GM12878 (cell line): ENCODE results near the gene DRAP1. TPM values are rescaled to one million over a fixed set of nuclear protein-coding genes. Genes with fewer than 3 reads are reported as not detected.

Experiments used
- ATAC-seq: fragments of 200-7000 bp; cut with Tn5 transposase; 3 replicates; pipeline ENCODE4 v1.9.1; 2020; ENCODE audit warnings: mild to moderate bottlenecking, moderate library complexity
- BruUV-seq: library from RNA; stranded (reverse); fragments of 400-500 nt; replicated peaks from 2 replicates; lab custom pipeline; 2021; lab: Mats Ljungman, UMichigan
- CTCF ChIA-PET: fragments of 300-600 bp; sonication (Branson Sonifier 250); formaldehyde crosslinking; extraction: SDS; loops from one replicate; lab custom pipeline; 2021; ENCODE audit warnings: inconsistent platforms; lab: Yijun Ruan, JAX
- POLR2A ChIA-PET: fragments of 350-600 bp; formaldehyde crosslinking; extraction: SDS; loops from one replicate; lab custom pipeline; 2021; ENCODE audit warnings: inconsistent platforms; lab: Charles Lee
- RAD21 ChIA-PET: fragments of 300-600 bp; sonication (Branson Sonifier 250); formaldehyde crosslinking; loops from one replicate; lab custom pipeline; 2023; ENCODE audit warnings: antibody characterized with exemption; ENCODE audit not compliant: unreplicated experiment; lab: Charles Lee
- SMC1A ChIA-PET: fragments of 300-600 bp; sonication (Branson Sonifier 250); formaldehyde crosslinking; loops from one replicate; lab custom pipeline; 2023; ENCODE audit not compliant: unreplicated experiment, uncharacterized antibody; lab: Charles Lee
- DNase-seq: peaks from one replicate; pipeline ENCODE4 v3.0.0-alpha.2; 2011; ENCODE audit warnings: low read depth, low spot score
- FAIRE-seq: peaks from 3 replicates; lab custom pipeline; 2011; peaks lifted over from hg19 to GRCh38; lab: Jason Lieb, UNC
- H2AFZ ChIP-seq: 2 replicates; pipeline ENCODE4 v1.6.0; 2011; ENCODE audit warnings: low read depth, low read length, control low read depth; ENCODE audit not compliant: control insufficient read depth
- H3K27ac ChIP-seq: 2 replicates; pipeline ENCODE4 v1.5.1; 2011; ENCODE audit warnings: control low read depth; ENCODE audit not compliant: control insufficient read depth, insufficient read depth
- H3K27me3 ChIP-seq, 2 experiments: replicated peaks in 1 of 2; 2 replicates each; pipeline versions ENCODE4 v1.6.0 to v1.6.1; 2011; ENCODE audit warnings: low read length in 1 of 2; ENCODE audit not compliant: control insufficient read depth in 2 of 2, insufficient read depth in 2 of 2
- H3K36me3 ChIP-seq, 2 experiments: 2 replicates each; pipeline ENCODE4 v1.5.1; 2011; ENCODE audit warnings: low read length in 1 of 2; ENCODE audit not compliant: control insufficient read depth in 2 of 2, insufficient read depth in 2 of 2
- H3K4me1 ChIP-seq: 2 replicates; pipeline ENCODE4 v1.6.1; 2011; ENCODE audit warnings: mild to moderate bottlenecking, low read length, moderate library complexity, mixed read lengths; ENCODE audit not compliant: control insufficient read depth, insufficient read depth
- H3K4me2 ChIP-seq: 2 replicates; pipeline ENCODE4 v1.6.0; 2011; ENCODE audit warnings: control low read depth; ENCODE audit not compliant: control insufficient read depth, insufficient read depth
- H3K4me3 ChIP-seq: fragments of 200-600 bp; sonication (generic); 2 replicates; pipeline ENCODE4 v1.5.1; 2016
- H3K79me2 ChIP-seq: 2 replicates; pipeline ENCODE4 v1.6.0; 2011; ENCODE audit warnings: low read length; ENCODE audit not compliant: control insufficient read depth, insufficient read depth
- H3K9ac ChIP-seq: 2 replicates; pipeline ENCODE4 v1.8.0; 2011; ENCODE audit warnings: low read length, control low read depth, mixed read lengths; ENCODE audit not compliant: control insufficient read depth, insufficient read depth
- H3K9me3 ChIP-seq: replicated peaks from 3 replicates; pipeline ENCODE4 v1.5.1; 2011; ENCODE audit warnings: mild to moderate bottlenecking, low read length; ENCODE audit not compliant: control insufficient read depth, insufficient read depth
- H4K20me1 ChIP-seq: 2 replicates; pipeline ENCODE4 v1.6.0; 2011; ENCODE audit not compliant: control insufficient read depth, insufficient read depth
- ATF2 ChIP-seq: IDR thresholded peaks from 2 replicates; pipeline ENCODE4 v1.6.1; 2012; ENCODE audit warnings: low read length, inconsistent platforms
- BACH1 ChIP-seq: fragments of 450-650 bp; IDR thresholded peaks from 2 replicates; pipeline ENCODE4 v1.6.1; 2017; ENCODE audit warnings: mild to moderate bottlenecking, borderline replicate concordance
- BRCA1 ChIP-seq: IDR thresholded peaks from 2 replicates; pipeline ENCODE4 v1.6.1; 2011; ENCODE audit warnings: low read depth, low read length, improper control_type of control experiment
- CEBPB ChIP-seq, 2 experiments: fragments of 150-350 bp in 1 of 2; IDR thresholded peaks; 2 replicates each; pipeline ENCODE4 v1.6.1; 2012 to 2014; ENCODE audit warnings: low read depth in 2 of 2, low read length in 2 of 2, borderline replicate concordance in 1 of 2, inconsistent platforms in 1 of 2
- EGR1 ChIP-seq, 2 experiments: IDR thresholded peaks; 1 replicate in 1 of 2; 2 replicates in 1 of 2; pipeline ENCODE4 v1.6.1; 2011 to 2012; ENCODE audit warnings: low read depth in 2 of 2, low read length in 2 of 2, borderline replicate concordance in 1 of 2, mild to moderate bottlenecking in 1 of 2, moderate library complexity in 1 of 2
- FOXM1 ChIP-seq: IDR thresholded peaks from 2 replicates; pipeline ENCODE4 v1.6.1; 2012; ENCODE audit warnings: low read depth, mild to moderate bottlenecking, inconsistent platforms, low read length, moderate library complexity
- LARP7 ChIP-seq: fragments of 450-650 bp; IDR thresholded peaks from 2 replicates; pipeline ENCODE4 v1.6.1; 2017; ENCODE audit warnings: mild to moderate bottlenecking
- MLLT1 ChIP-seq: fragments of 450-650 bp; IDR thresholded peaks from 2 replicates; pipeline ENCODE4 v1.6.1; 2016; ENCODE audit warnings: mild to moderate bottlenecking
- NBN ChIP-seq: fragments of 450-650 bp; IDR thresholded peaks from 2 replicates; pipeline ENCODE4 v1.6.1; 2016
- POLR2A ChIP-seq: IDR thresholded peaks from 2 replicates; pipeline ENCODE4 v1.6.1; 2011; ENCODE audit warnings: low read depth, mild to moderate bottlenecking, low read length
- RCOR1 ChIP-seq: conservative IDR thresholded peaks from 2 replicates; pipeline ENCODE4 v1.6.1; 2012; ENCODE audit warnings: low read depth, low read length, improper control_type of control experiment
- SIX5 ChIP-seq: IDR thresholded peaks from 2 replicates; pipeline ENCODE4 v1.6.1; 2011; ENCODE audit warnings: mild to moderate bottlenecking, low read depth, low read length, moderate library complexity; ENCODE audit not compliant: severe bottlenecking
- TAF1 ChIP-seq: IDR thresholded peaks from 2 replicates; pipeline ENCODE4 v1.6.1; 2011; ENCODE audit warnings: mild to moderate bottlenecking, low read depth, low read length, borderline replicate concordance
- ZBTB40 ChIP-seq: fragments of 450-650 bp; IDR thresholded peaks from 2 replicates; pipeline ENCODE4 v1.6.1; 2016; ENCODE audit warnings: mild to moderate bottlenecking, moderate library complexity, borderline replicate concordance
- ZSCAN29 ChIP-seq: fragments of 450-650 bp; IDR thresholded peaks from 2 replicates; pipeline ENCODE4 v1.6.1; 2017; ENCODE audit warnings: mild to moderate bottlenecking, moderate library complexity
- WGBS: methylation state at CpG from one replicate; pipeline ENCODE4 v1.1.6; 2016; ENCODE audit warnings: low lambda C conversion rate; ENCODE audit not compliant: insufficient replicate concordance, insufficient coverage; ENCODE audit errors: missing lambda C conversion rate; 5-methylcytosine and 5-hydroxymethylcytosine counted together
- in situ Hi-C: fragments of 300-500 bp; cut with MboI; formaldehyde crosslinking; loops from 9 replicates; pipeline ENCODE4 v1.14.3; 2018; ENCODE audit warnings: mixed read lengths
- intact Hi-C: fragments of 100-400 bp; cut with micrococcal nuclease; formaldehyde crosslinking; loops from one replicate; pipeline ENCODE4 v1.14.2; 2022; ENCODE audit not compliant: unreplicated experiment
- polyA plus RNA-seq, 11 experiments: library from polyadenylated mRNA; depleted of rRNA in 4 of 11; unstranded in 6 of 11; stranded (reverse) in 5 of 11; fragments of >200 nt; fragmentation: Nextera tagmentation in 4 of 11; fragmentation: Illumina TruSeq in 1 of 11; extraction: Ambion mirVana in 4 of 11; extraction: Trizol in 1 of 11; gene quantifications; 1 replicate in 1 of 11; 2 replicates in 10 of 11; pipeline versions ENCODE4 v1.2.1 to v1.2.3, GENCODE V29; 2011 to 2016; ENCODE audit warnings: inconsistent platforms in 2 of 11, missing spikeins in 2 of 11, low read depth in 1 of 11
- total RNA-seq, 4 experiments: library from RNA; depleted of rRNA in 3 of 4; stranded (reverse); fragments of >200 nt in 3 of 4; fragmentation: Illumina TruSeq in 1 of 4; extraction: Trizol in 1 of 4; gene quantifications; 2 replicates each; pipeline versions ENCODE4 v1.2.1 to v1.2.3, GENCODE V29; 2013 to 2021

DRAP1 gene
- total and polyA plus RNA-seq, 10 of the 15 experiments (the other 5 are each of a cell fraction or from before 2014, with no cell fraction given), result 9.4 to 163 (median 114) TPM

- H3K36me3 ChIP-seq, result peaks cover 0 to 2% of the 10 kb centered on the region in 2 experiments; a peak in 3 of 4 replicates
- ATAC-seq, result peak; percentile 65
- no peaks in the 10 kb centered on the region for H4K20me1 ChIP-seq
- no peak for DNase-seq
- ChIA-PET SMC1A (interaction anchor here (0.7 to 1.7 kb wide), 3 partner anchors 20 to 29 kb away, joined by 3 to 6 read pairs (median 5); no protein-coding TSS in a partner anchor), CTCF (interaction anchor here (0.7 to 2.1 kb wide), 9 partner anchors 12 to 207 kb away, joined by 3 to 9 read pairs (median 4); partner anchors contain the start of genes CCDC85B and KAT5), RAD21 (interaction anchor here (1.0 to 1.1 kb wide), 3 partner anchors 25 to 58 kb away, joined by 3 to 4 read pairs (median 4); partner anchors contain the start of genes CCDC85B and MUS81), POLR2A (interaction anchor here (0.6 to 2.5 kb wide), 8 partner anchors 17 to 352 kb away, joined by 3 to 17 read pairs (median 6); partner anchors contain the start of genes CCDC85B, FIBP and FOSL1)
- peak within 1 kb of the TSS; percentile 99 for H3K9ac ChIP-seq
- BruUV-seq, result TSS peak; percentile 79
- in situ Hi-C loops, result no loop called here
- FAIRE-seq, result no peak
- H3K9me3 ChIP-seq, result no peaks in the 10 kb centered on the region
- H3K4me3 ChIP-seq, result peak within 1 kb of the TSS; percentile 82
- peak within 1 kb of the TSS; percentile 95 for H3K4me2 ChIP-seq
- H3K27ac ChIP-seq, result peak within 1 kb of the TSS; percentile 91
- H3K79me2 ChIP-seq, result peaks cover 34% of the 10 kb centered on the region
- H2AFZ ChIP-seq, result peak within 1 kb of the TSS; percentile 77
- H3K27me3 ChIP-seq, result no peaks in the 10 kb centered on the region
- WGBS, result 2% methylated on average over 56 of the region's 77 CpGs
- intact Hi-C loops, result loop anchor here (2.0 kb wide), 1 partner anchor 42 kb away; the partner anchor contains the start of gene SART1
- peaks cover 22% of the 10 kb centered on the region for H3K4me1 ChIP-seq
- TF ChIP-seq TAF1 (peak; percentile 66; the same call in 1 of the 2 replicates), BACH1 (peak; percentile 42), RCOR1 (0 out of 2 replicates have a peak, but pooled peaks have one; percentile 10), FOXM1 (no peak), BRCA1 (no peak), CEBPB (IDR thresholded peaks at IDR 0.05; ENCODE audit: borderline replicate concordance in 1 of 2, low read depth in 2 of 2, low read length in 2 of 2) (no peak), SIX5 (peak; percentile 6), MLLT1 (peak; percentile 46; the same call in 1 of the 2 replicates), LARP7 (peak; percentile 41), ZSCAN29 (peak; percentile 56; the same call in 1 of the 2 replicates), NBN (no peak), ATF2 (no peak), POLR2A (peak; percentile 75), ZBTB40 (peak; percentile 70), EGR1 (IDR thresholded peaks at IDR 0.05; ENCODE audit: borderline replicate concordance in 1 of 2, low read depth in 2 of 2, low read length in 2 of 2) (peak in 1 of 2 experiments; percentile 77; a peak in 2 of 3 replicates)
These were observed 750 bp upstream of the DRAP1 start, which contains the start of gene C11orf68 for GRCh38 chr11:65918211-65919140. Gene C11orf68, minus strand, starts transcription at chr11:65919062. Its CDS starts 31 bp downstream, at chr11:65919031.
